H9 (cell line): Measurements from ENCODE around the gene MRRF. TPM values are rescaled to one million over a fixed set of nuclear protein-coding genes. Genes with fewer than 3 reads are reported as not detected.

Source experiments
- DNase-seq: peaks from one replicate; pipeline ENCODE4 v3.0.0-alpha.2; 2017
- H2AFZ ChIP-seq: one replicate; pipeline ENCODE4 v1.6.1; 2013; ENCODE audit warnings: mild to moderate bottlenecking, low read length, control low read depth, moderate library complexity
- H2AK5ac ChIP-seq: 2 replicates; pipeline ENCODE4 v1.6.1; 2013; ENCODE audit warnings: low read length, control low read depth, mixed read lengths; ENCODE audit not compliant: insufficient read length
- H2BK120ac ChIP-seq: one replicate; pipeline ENCODE4 v1.6.1; 2013; ENCODE audit warnings: low read depth, mild to moderate bottlenecking, low read length, control low read depth, inconsistent platforms; ENCODE audit not compliant: poor library complexity, severe bottlenecking
- H2BK12ac ChIP-seq: 2 replicates; pipeline ENCODE4 v1.6.1; 2013; ENCODE audit warnings: low read length, control low read depth, mixed read lengths, low read depth; ENCODE audit not compliant: insufficient read length
- H2BK15ac ChIP-seq: 2 replicates; pipeline ENCODE4 v1.6.1; 2013; ENCODE audit warnings: low read depth, low read length, control low read depth
- H2BK20ac ChIP-seq: one replicate; pipeline ENCODE4 v1.6.1; 2013; ENCODE audit warnings: low read depth, mild to moderate bottlenecking, low read length, control low read depth, inconsistent platforms; ENCODE audit not compliant: poor library complexity, severe bottlenecking
- H2BK5ac ChIP-seq: 2 replicates; pipeline ENCODE4 v1.6.1; 2013; ENCODE audit warnings: low read length, control low read depth, mixed read lengths; ENCODE audit not compliant: insufficient read length
- H3K14ac ChIP-seq: 2 replicates; pipeline ENCODE4 v1.6.1; 2013; ENCODE audit warnings: low read length, control low read depth; ENCODE audit not compliant: insufficient read depth
- H3K18ac ChIP-seq: 2 replicates; pipeline ENCODE4 v1.6.1; 2013; ENCODE audit warnings: low read depth, mild to moderate bottlenecking, mixed read lengths, low read length, control low read depth; ENCODE audit not compliant: insufficient read length
- H3K23ac ChIP-seq: 2 replicates; pipeline ENCODE4 v1.6.1; 2013; ENCODE audit warnings: low read length, control low read depth, mixed read lengths, low read depth; ENCODE audit not compliant: insufficient read length
- H3K23me2 ChIP-seq: 2 replicates; pipeline ENCODE4 v1.6.1; 2013; ENCODE audit warnings: low read depth, mild to moderate bottlenecking, mixed read lengths, low read length, control low read depth; ENCODE audit not compliant: insufficient read length, poor library complexity, severe bottlenecking
- H3K27ac ChIP-seq: 2 replicates; pipeline ENCODE4 v1.5.1; 2013; ENCODE audit warnings: low read length, control low read depth, mixed read lengths, low read depth; ENCODE audit not compliant: insufficient read length
- H3K27me3 ChIP-seq: 2 replicates; pipeline ENCODE4 v1.6.1; 2013; ENCODE audit warnings: low read length, control low read depth, inconsistent platforms; ENCODE audit not compliant: insufficient read depth
- H3K4ac ChIP-seq: 2 replicates; pipeline ENCODE4 v1.6.1; 2013; ENCODE audit warnings: low read depth, mild to moderate bottlenecking, control low read depth, inconsistent platforms, low read length, moderate library complexity
- H3K4me1 ChIP-seq: 2 replicates; pipeline ENCODE4 v1.6.1; 2013; ENCODE audit warnings: low read length, control low read depth, inconsistent platforms; ENCODE audit not compliant: insufficient read depth
- H3K4me2 ChIP-seq: 2 replicates; pipeline ENCODE4 v1.6.1; 2013; ENCODE audit warnings: low read length, control low read depth, mixed read lengths; ENCODE audit not compliant: insufficient read length, insufficient read depth
- H3K56ac ChIP-seq: 2 replicates; pipeline ENCODE4 v1.6.1; 2013; ENCODE audit warnings: low read depth, mild to moderate bottlenecking, mixed read lengths, low read length, control low read depth; ENCODE audit not compliant: insufficient read length
- H3K79me1 ChIP-seq: 2 replicates; pipeline ENCODE4 v1.6.1; 2013; ENCODE audit warnings: low read depth, mild to moderate bottlenecking, moderate library complexity, low read length, control low read depth, inconsistent platforms; ENCODE audit not compliant: insufficient read depth, poor library complexity, severe bottlenecking
- H3K79me2 ChIP-seq: 2 replicates; pipeline ENCODE4 v1.6.1; 2013; ENCODE audit warnings: low read length, control low read depth, inconsistent platforms; ENCODE audit not compliant: insufficient read depth
- H3K9ac ChIP-seq: 2 replicates; pipeline ENCODE4 v1.6.1; 2013; ENCODE audit warnings: low read length, control low read depth, mixed read lengths; ENCODE audit not compliant: insufficient read length; ENCODE audit errors: extremely low read depth
- H3K9me3 ChIP-seq: one replicate; pipeline ENCODE4 v1.6.1; 2013; ENCODE audit warnings: low read depth, low read length, inconsistent platforms; ENCODE audit not compliant: control insufficient read depth
- H3T11ph ChIP-seq: one replicate; pipeline ENCODE4 v1.6.1; 2013; ENCODE audit warnings: mild to moderate bottlenecking, low read length, control low read depth, inconsistent platforms
- H4K20me1 ChIP-seq: one replicate; pipeline ENCODE4 v1.6.1; 2013; ENCODE audit not compliant: control insufficient read depth, insufficient read length, insufficient read depth
- H4K5ac ChIP-seq: 2 replicates; pipeline ENCODE4 v1.6.1; 2013; ENCODE audit warnings: low read depth, mild to moderate bottlenecking, mixed read lengths, low read length, control low read depth; ENCODE audit not compliant: insufficient read length
- H4K8ac ChIP-seq: replicated peaks from 2 replicates; pipeline ENCODE4 v1.6.1; 2013; ENCODE audit warnings: low read length, control low read depth, mixed read lengths, low read depth; ENCODE audit not compliant: insufficient read length
- H4K91ac ChIP-seq: 2 replicates; pipeline ENCODE4 v1.6.1; 2013; ENCODE audit warnings: low read depth, mild to moderate bottlenecking, moderate library complexity, mixed read lengths, low read length, control low read depth; ENCODE audit not compliant: insufficient read length
- H3K27ac Mint-ChIP-seq, 3 experiments: 2 replicates in 2 of 3; 3 replicates in 1 of 3; pipeline ENCODE4 v1.8.0; 2020 to 2021; ENCODE audit warnings: mixed read lengths in 3 of 3, mild to moderate bottlenecking in 1 of 3, moderate library complexity in 1 of 3
- H3K27me3 Mint-ChIP-seq: 2 replicates; pipeline ENCODE4 v1.8.0; 2021; ENCODE audit warnings: low read depth, mild to moderate bottlenecking, moderate library complexity, mixed read lengths
- H3K36me3 Mint-ChIP-seq, 3 experiments: 2 replicates in 2 of 3; 3 replicates in 1 of 3; pipeline ENCODE4 v1.8.0; 2020 to 2021; ENCODE audit warnings: low read depth in 3 of 3, mixed read lengths in 3 of 3; ENCODE audit not compliant: insufficient read depth in 1 of 3
- H3K4me1 Mint-ChIP-seq, 2 experiments: 2 replicates each; pipeline ENCODE4 v1.8.0; 2020; ENCODE audit warnings: mixed read lengths in 2 of 2
- H3K4me3 Mint-ChIP-seq, 2 experiments: 2 replicates in 1 of 2; 3 replicates in 1 of 2; pipeline ENCODE4 v1.8.0; 2020 to 2021; ENCODE audit warnings: mild to moderate bottlenecking in 2 of 2, mixed read lengths in 2 of 2, moderate library complexity in 1 of 2
- H3K9me3 Mint-ChIP-seq, 2 experiments: 2 replicates in 1 of 2; 3 replicates in 1 of 2; pipeline ENCODE4 v1.8.0; 2020; ENCODE audit warnings: mild to moderate bottlenecking in 2 of 2, mixed read lengths in 2 of 2, moderate library complexity in 1 of 2
- CTCF ChIP-seq: fragments of 200-600 bp; sonication (generic); conservative IDR thresholded peaks from 3 replicates; pipeline ENCODE4 v1.8.0; 2021; ENCODE audit warnings: antibody characterized with exemption, mild to moderate bottlenecking
- WGBS: extraction: QIAGEN DNeasy Blood & Tissue Kit; methylation state at CpG from one replicate; pipeline ENCODE4 v1.1.7; 2013; ENCODE audit warnings: missing lambda C conversion rate, low lambda C conversion rate, mixed read lengths; ENCODE audit not compliant: insufficient read length; ENCODE audit errors: extremely low coverage; 5-methylcytosine and 5-hydroxymethylcytosine counted together
- total RNA-seq: library from RNA; stranded (reverse); gene quantifications from 2 replicates; pipeline ENCODE4 v1.2.1, GENCODE V29; 2021

MRRF gene
- total RNA-seq, 1 experiment from 2014 or later, result 33.7 TPM

GRCh38 chr9:122239722-122240121 lies 25.0 kb upstream of the MRRF start:
- H3K36me3 Mint-ChIP-seq, result peaks cover 2 to 33% (median 21%) of the 10 kb centered on the region in 3 experiments; a peak in 5 of 7 replicates
- no peak overlapping the region for H2BK120ac ChIP-seq
- no peak overlapping the region for H2BK12ac ChIP-seq
- no peaks in the 10 kb centered on the region for H3K4me1 ChIP-seq
- no peaks in the 10 kb centered on the region for H3K27me3 ChIP-seq
- H3K79me1 ChIP-seq, result no peaks in the 10 kb centered on the region
- no peak overlapping the region for H3T11ph ChIP-seq
- H3K23me2 ChIP-seq, result no peaks in the 10 kb centered on the region
- H2AK5ac ChIP-seq, result no peak overlapping the region
- no peak overlapping the region for H3K4me3 Mint-ChIP-seq
- no peak overlapping the region for H3K4ac ChIP-seq
- H2BK20ac ChIP-seq, result no peak overlapping the region
- H3K9me3 ChIP-seq, result no peaks in the 10 kb centered on the region
- no peaks in the 10 kb centered on the region for H3K4me1 Mint-ChIP-seq
- H4K91ac ChIP-seq, result no peak overlapping the region
- no peak overlapping the region for H3K4me2 ChIP-seq
- H3K56ac ChIP-seq, result no peak overlapping the region
- H3K23ac ChIP-seq, result no peak overlapping the region
- WGBS, result no CpG with 5 or more reads among the region's 5 CpGs
- H3K79me2 ChIP-seq, result no peaks in the 10 kb centered on the region
- peaks cover 1% of the 10 kb centered on the region; the same call in 1 of the 2 replicates for H3K27me3 Mint-ChIP-seq
- no peak overlapping the region for H3K27ac ChIP-seq
- H3K18ac ChIP-seq, result no peak overlapping the region
- H3K14ac ChIP-seq, result no peak overlapping the region
- H3K9ac ChIP-seq, result no peak overlapping the region
- H2BK15ac ChIP-seq, result no peak overlapping the region
- H3K9me3 Mint-ChIP-seq, result no peaks in the 10 kb centered on the region
- no peak overlapping the region for H2BK5ac ChIP-seq
- no peaks in the 10 kb centered on the region for H4K20me1 ChIP-seq
- no peak overlapping the region for H2AFZ ChIP-seq
- no peak for TF ChIP-seq CTCF
- no peak overlapping the region for H4K8ac ChIP-seq
- H3K27ac Mint-ChIP-seq, result no peak overlapping the region
- H4K5ac ChIP-seq, result no peak overlapping the region
- no peak for DNase-seq
